LNCaP clone FGC (cell line): ENCODE measurements around the gene CNGA4.

Source experiments
- DNase-seq: peaks from one replicate; pipeline ENCODE4 v3.0.0-alpha.2; 2011; ENCODE audit warnings: low read depth
- H3K4me3 ChIP-seq: 2 replicates; pipeline ENCODE4 v1.5.1; 2011; ENCODE audit warnings: mild to moderate bottlenecking, low read depth, low read length, control low read depth
- TF ChIP-seq, protein P1 (sequence below): IDR thresholded peaks from 2 replicates; pipeline ENCODE4 v1.5.1; 2012; ENCODE audit warnings: mild to moderate bottlenecking; ENCODE audit not compliant: control insufficient read depth, insufficient read depth; ENCODE audit errors: extremely low read depth

The CNGA4 gene

GRCh38 chr11:6201481-6201880, 37.4 kb upstream of the CNGA4 start:
- no peak overlapping the region for H3K4me3 ChIP-seq
- no peak for DNase-seq
- TF ChIP-seq, protein P1, sequence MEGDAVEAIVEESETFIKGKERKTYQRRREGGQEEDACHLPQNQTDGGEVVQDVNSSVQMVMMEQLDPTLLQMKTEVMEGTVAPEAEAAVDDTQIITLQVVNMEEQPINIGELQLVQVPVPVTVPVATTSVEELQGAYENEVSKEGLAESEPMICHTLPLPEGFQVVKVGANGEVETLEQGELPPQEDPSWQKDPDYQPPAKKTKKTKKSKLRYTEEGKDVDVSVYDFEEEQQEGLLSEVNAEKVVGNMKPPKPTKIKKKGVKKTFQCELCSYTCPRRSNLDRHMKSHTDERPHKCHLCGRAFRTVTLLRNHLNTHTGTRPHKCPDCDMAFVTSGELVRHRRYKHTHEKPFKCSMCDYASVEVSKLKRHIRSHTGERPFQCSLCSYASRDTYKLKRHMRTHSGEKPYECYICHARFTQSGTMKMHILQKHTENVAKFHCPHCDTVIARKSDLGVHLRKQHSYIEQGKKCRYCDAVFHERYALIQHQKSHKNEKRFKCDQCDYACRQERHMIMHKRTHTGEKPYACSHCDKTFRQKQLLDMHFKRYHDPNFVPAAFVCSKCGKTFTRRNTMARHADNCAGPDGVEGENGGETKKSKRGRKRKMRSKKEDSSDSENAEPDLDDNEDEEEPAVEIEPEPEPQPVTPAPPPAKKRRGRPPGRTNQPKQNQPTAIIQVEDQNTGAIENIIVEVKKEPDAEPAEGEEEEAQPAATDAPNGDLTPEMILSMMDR = no peak

DNA sequence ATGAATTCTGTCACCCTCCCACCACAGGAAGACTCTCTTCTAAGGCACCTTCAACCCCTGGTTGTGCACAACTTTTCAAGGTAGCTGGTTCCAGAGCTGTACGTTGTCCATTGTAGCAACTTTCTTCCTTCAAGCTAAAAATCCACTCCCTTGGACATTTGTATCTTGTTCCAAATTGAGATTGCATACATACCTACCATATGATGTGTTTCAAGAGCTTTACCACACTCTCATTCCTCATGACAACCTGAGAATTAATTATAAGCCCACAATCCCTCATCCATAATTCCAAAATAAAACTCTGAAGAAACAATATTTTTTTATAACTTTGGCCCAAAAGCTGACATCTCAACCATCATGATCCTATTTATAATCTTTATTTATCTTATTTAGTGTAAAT, 36.8 kb upstream of the CNGA4 start:
- DNase-seq = no peak
- no peak overlapping the region for H3K4me3 ChIP-seq
- TF ChIP-seq, protein P1 = no peak

- TF ChIP-seq, protein P1 = no peak
- DNase-seq = no peak
- H3K4me3 ChIP-seq = no peak overlapping the region
Measured at GRCh38 chr11:6203327-6203726, 35.6 kb upstream of the CNGA4 start.

DNA sequence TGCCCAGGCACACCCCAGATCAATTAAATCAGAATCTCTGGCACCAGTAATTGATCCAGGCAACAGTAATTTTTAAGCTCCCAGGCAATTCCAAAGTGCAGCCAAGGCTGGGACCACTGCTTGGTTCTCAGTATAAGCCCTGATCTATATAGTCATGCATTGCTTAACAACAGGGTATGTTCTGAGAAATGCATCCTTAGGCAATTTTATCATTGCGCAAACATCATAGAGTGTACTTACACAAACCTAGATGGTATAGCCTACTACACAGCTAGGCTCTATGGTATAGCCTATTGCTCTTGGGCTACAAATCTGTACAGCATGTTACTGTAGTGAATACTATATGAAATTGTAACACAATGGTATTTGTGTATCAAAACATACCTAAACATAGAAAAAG, 34.2 kb upstream of the CNGA4 start:
- no peak overlapping the region for H3K4me3 ChIP-seq
- TF ChIP-seq, protein P1 = no peak
- no peak for DNase-seq

DNA sequence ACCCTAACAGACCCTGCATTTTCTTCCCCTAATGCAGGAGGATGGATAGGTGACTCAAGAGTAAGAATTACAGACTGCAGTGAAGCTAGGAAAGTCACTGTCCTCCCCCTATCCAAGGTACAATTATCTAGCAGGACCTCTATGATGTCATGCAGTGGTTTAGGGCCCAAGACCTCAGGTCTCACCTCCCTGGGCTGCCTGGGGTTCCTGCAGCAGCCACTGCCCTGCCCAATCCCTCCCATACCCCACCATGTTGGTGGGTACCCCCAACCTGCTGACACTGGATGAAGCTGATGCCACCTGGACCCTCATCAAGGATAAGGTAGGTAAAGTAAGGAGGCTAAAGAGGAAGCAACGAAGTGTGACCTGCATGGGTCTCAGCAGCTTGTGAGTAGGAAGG, 33.5 kb upstream of the CNGA4 start, which contains the start of gene C11orf42:
Gene C11orf42 (plus strand): TSS at position 192 of the 400 bp plus-strand sequence. CDS start 59 bp downstream, at position 251.
- TF ChIP-seq, protein P1 = no peak
- DNase-seq = no peak
- H3K4me3 ChIP-seq = no peak within 1 kb of the TSS

DNA sequence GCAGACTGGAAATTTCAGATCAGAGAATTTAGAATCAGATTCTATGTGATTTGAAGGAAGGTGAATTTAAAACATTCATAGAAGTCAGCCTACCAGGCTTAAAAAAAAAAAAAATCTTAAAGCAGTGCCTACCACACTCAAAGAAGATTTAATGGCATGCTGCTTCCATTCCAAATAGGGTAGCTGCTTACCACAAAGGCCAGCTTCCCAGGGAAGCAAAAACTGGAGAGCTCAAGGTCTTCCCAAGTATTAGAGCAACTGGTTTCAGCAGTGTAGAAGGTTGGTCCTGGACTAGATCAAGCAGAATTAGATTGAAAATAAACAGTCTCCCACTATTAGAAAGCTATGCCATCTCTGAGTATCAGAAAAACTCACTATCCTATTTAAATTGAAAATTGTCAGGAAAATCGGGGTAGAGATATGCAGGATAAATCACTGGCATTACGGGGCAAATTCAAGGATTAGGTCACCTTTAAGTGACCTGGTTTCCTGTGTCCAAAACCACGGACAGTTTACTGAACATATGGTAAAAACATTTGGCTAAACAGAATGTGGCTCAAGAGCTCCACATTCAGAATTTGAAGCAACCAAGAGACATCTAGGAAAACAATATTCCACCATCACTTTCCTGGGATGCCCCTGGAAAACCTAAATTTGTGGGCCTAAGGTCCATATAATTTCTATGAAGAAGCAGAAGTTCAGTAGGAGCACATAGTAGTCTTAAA, 32.3 kb upstream of the CNGA4 start:
- TF ChIP-seq, protein P1 = no peak
- H3K4me3 ChIP-seq = no peak overlapping the region

DNA sequence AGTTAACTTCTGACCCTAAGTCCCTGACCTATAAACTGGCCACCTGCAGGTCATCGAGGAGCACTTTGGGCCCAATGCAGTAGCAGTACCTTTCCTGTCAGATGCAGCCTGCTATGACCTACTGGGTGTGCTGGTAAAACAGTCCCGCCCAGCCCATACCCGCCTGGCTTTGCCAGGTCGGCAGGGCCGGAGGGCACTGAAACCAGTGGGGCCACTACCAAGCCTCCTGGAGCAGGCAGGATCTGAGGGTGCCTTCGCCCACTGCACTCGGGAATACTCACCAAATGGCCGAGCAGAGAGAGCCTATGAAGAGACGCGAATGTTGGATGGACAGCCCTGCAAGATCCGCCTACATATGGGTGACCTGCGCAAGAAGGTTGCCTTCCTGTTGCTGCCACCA, 29.1 kb upstream of the CNGA4 start:
- DNase-seq = no peak
- no peak overlapping the region for H3K4me3 ChIP-seq
- TF ChIP-seq, protein P1 = no peak

More for the DNA sequence above, 32.3 kb upstream of the CNGA4 start:
- no peak for DNase-seq
